B cell (primary cell): Measurements from ENCODE around the gene RERG. TPM values are rescaled to one million over a fixed set of nuclear protein-coding genes. Genes with fewer than 3 reads are reported as not detected.

Experiments
- ATAC-seq: fragments of 200-7000 bp; cut with Tn5 transposase; one replicate; pipeline ENCODE4 v1.10.0; 2021; ENCODE audit warnings: low read depth, mild to moderate bottlenecking, moderate number of reproducible peaks, moderate library complexity
- CTCF ChIA-PET: fragments of 350-600 bp; sonication (Branson Sonifier 250); formaldehyde crosslinking; loops from one replicate; lab custom pipeline; 2021; ENCODE audit warnings: antibody characterized with exemption, inconsistent platforms; lab: Charles Lee
- POLR2A ChIA-PET: fragments of 350-600 bp; sonication (Branson Sonifier 250); formaldehyde crosslinking; loops from one replicate; lab custom pipeline; 2021; ENCODE audit warnings: antibody characterized with exemption; lab: Charles Lee
- DNase-seq: peaks from one replicate; pipeline ENCODE4 v3.0.0; 2013
- H2AFZ ChIP-seq: 2 replicates; pipeline ENCODE4 v1.6.1; 2012; ENCODE audit warnings: mild to moderate bottlenecking, low read depth, low read length; ENCODE audit not compliant: insufficient read depth, poor library complexity, severe bottlenecking
- H3K27ac ChIP-seq, 2 donors: 1 replicate in 1 of 2; 2 replicates in 1 of 2; pipeline ENCODE4 v1.5.1; 2012 to 2013; ENCODE audit warnings: low read length in 2 of 2, mild to moderate bottlenecking in 2 of 2, moderate library complexity in 1 of 2
- H3K27me3 ChIP-seq, 4 experiments: fragments of 200-600 bp in 1 of 4; sonication (generic) in 1 of 4; replicated peaks in 1 of 4; 1 replicate in 2 of 4; 2 replicates in 2 of 4; pipeline versions ENCODE4 v1.6.1 to v1.7.0; 2013 to 2016; ENCODE audit warnings: low read length in 3 of 4, mild to moderate bottlenecking in 2 of 4, mixed read lengths in 1 of 4, moderate library complexity in 1 of 4; ENCODE audit not compliant: insufficient read depth in 4 of 4, control insufficient read depth in 3 of 4; ENCODE audit errors: control extremely low read depth in 1 of 4
- H3K36me3 ChIP-seq, 2 experiments: replicated peaks in 1 of 2; 1 replicate in 1 of 2; 2 replicates in 1 of 2; pipeline versions ENCODE4 v1.6.1 to v1.7.1; 2013; ENCODE audit warnings: low read length in 1 of 2; ENCODE audit not compliant: insufficient read depth in 2 of 2, control insufficient read depth in 1 of 2; ENCODE audit errors: control extremely low read depth in 1 of 2, extremely low read depth in 1 of 2
- H3K4me1 ChIP-seq, 2 donors: fragments of 200-600 bp in 1 of 2; sonication (generic) in 1 of 2; 1 replicate in 1 of 2; 2 replicates in 1 of 2; pipeline versions ENCODE4 v1.5.1 to v1.6.1; 2013 to 2017; ENCODE audit warnings: low read length in 2 of 2; ENCODE audit not compliant: control insufficient read depth in 2 of 2, insufficient read depth in 2 of 2
- H3K4me2 ChIP-seq: replicated peaks from 2 replicates; pipeline ENCODE3; 2012; ENCODE audit warnings: mild to moderate bottlenecking, low read depth, low read length; ENCODE audit not compliant: poor library complexity, severe bottlenecking
- H3K4me3 ChIP-seq, 5 experiments: fragments of 200-600 bp in 1 of 5; sonication (generic) in 1 of 5; 1 replicate in 3 of 5; 2 replicates in 2 of 5; pipeline versions ENCODE4 v1.5.1 to v1.7.0; 2011 to 2016; ENCODE audit warnings: low read length in 4 of 5, mild to moderate bottlenecking in 4 of 5, low read depth in 2 of 5, control low read depth in 1 of 5, moderate library complexity in 1 of 5; ENCODE audit not compliant: insufficient read depth in 1 of 5; ENCODE audit errors: control extremely low read depth in 1 of 5, extremely low read depth in 1 of 5
- H3K79me2 ChIP-seq: fragments of 200-600 bp; sonication (generic); one replicate; pipeline ENCODE4 v1.6.0; 2016; ENCODE audit warnings: low read length; ENCODE audit not compliant: control insufficient read depth, insufficient read depth
- H3K9ac ChIP-seq: fragments of 200-600 bp; sonication (generic); 2 replicates; pipeline ENCODE4 v1.6.1; 2017; ENCODE audit warnings: mild to moderate bottlenecking, low read length, moderate library complexity
- H3K9me3 ChIP-seq, 3 donors: one replicate each; pipeline versions ENCODE4 v1.6.1 to v1.7.1; 2013; ENCODE audit warnings: low read length in 2 of 3; ENCODE audit not compliant: control insufficient read depth in 2 of 3, insufficient read depth in 1 of 3; ENCODE audit errors: control extremely low read depth in 1 of 3
- H4K20me1 ChIP-seq: 2 replicates; pipeline ENCODE4 v1.6.0; 2012; ENCODE audit warnings: mild to moderate bottlenecking, low read length; ENCODE audit not compliant: insufficient read depth, control insufficient read depth, poor library complexity, severe bottlenecking
- H3K27ac Mint-ChIP-seq: one replicate; pipeline ENCODE4 v1.8.0; 2021; ENCODE audit warnings: mixed read lengths
- H3K27me3 Mint-ChIP-seq: one replicate; pipeline ENCODE4 v1.8.0; 2021; ENCODE audit warnings: mixed read lengths
- H3K4me1 Mint-ChIP-seq: one replicate; pipeline ENCODE4 v1.8.0; 2021; ENCODE audit warnings: mixed read lengths
- H3K4me3 Mint-ChIP-seq: one replicate; pipeline ENCODE4 v1.8.0; 2021; ENCODE audit warnings: mixed read lengths
- H3K9me3 Mint-ChIP-seq: one replicate; pipeline ENCODE4 v1.8.0; 2022; ENCODE audit warnings: mixed read lengths; ENCODE audit not compliant: insufficient read depth
- CTCF ChIP-seq: fragments of 200-600 bp; IDR thresholded peaks from one replicate; pipeline ENCODE4 v1.8.0; 2022; ENCODE audit warnings: antibody characterized with exemption, mild to moderate bottlenecking
- EZH2 ChIP-seq: IDR thresholded peaks from 2 replicates; pipeline ENCODE4 v1.6.1; 2012; ENCODE audit warnings: borderline replicate concordance, low read depth, mild to moderate bottlenecking, moderate library complexity, low read length; ENCODE audit not compliant: insufficient read depth, poor library complexity, severe bottlenecking
- WGBS: methylation state at CpG from one replicate; pipeline ENCODE4 v1.1.5; 2013; ENCODE audit warnings: missing lambda C conversion rate; ENCODE audit not compliant: insufficient coverage; 5-methylcytosine and 5-hydroxymethylcytosine counted together
- intact Hi-C: fragments of 100-400 bp; cut with micrococcal nuclease; formaldehyde crosslinking; loops from one replicate; pipeline ENCODE4 v1.10.0; 2022
- polyA plus RNA-seq: library from polyadenylated mRNA; depleted of rRNA; stranded (reverse); fragments of >200 nt; gene quantifications from 2 replicates; pipeline ENCODE4 v1.2.3, GENCODE V29; 2012
- total RNA-seq, 2 donors: library from RNA; stranded (reverse); fragments of 120-200 nt in 1 of 2; gene quantifications; 1 replicate in 1 of 2; 2 replicates in 1 of 2; pipeline versions ENCODE4 v1.2.3 to v1.2.4, GENCODE V29; 2013 to 2022

RERG gene
- total and polyA plus RNA-seq, 2 donors (not counting 1 experiment from before 2014, with no cell fraction given), result not detected

GRCh38 chr12:15270591-15270990 is 49.4 kb upstream of the RERG start:
- Histone ChIP-seq H3K27ac (no peak overlapping the region), H3K79me2 (no peaks in the 10 kb centered on the region), H3K4me3 (no peak overlapping the region), H3K4me1 (no peaks in the 10 kb centered on the region), H3K4me2 (no peak overlapping the region), H3K9ac (no peak overlapping the region), H3K9me3 (no peaks in the 10 kb centered on the region), H3K36me3 (no peaks in the 10 kb centered on the region), H3K27me3 (no peaks in the 10 kb centered on the region), H2AFZ (no peak overlapping the region), H4K20me1 (no peaks in the 10 kb centered on the region)
- no peak for TF ChIP-seq CTCF
- intact Hi-C loops, result no loop called here
- DNase-seq (no peak), ATAC-seq (no peak)
- no peaks in the 10 kb centered on the region for H3K4me1 Mint-ChIP-seq
- peaks cover 3% of the 10 kb centered on the region for H3K27me3 Mint-ChIP-seq
- WGBS, result 0% methylated on average over 2 of the region's 4 CpGs
- H3K9me3 Mint-ChIP-seq, result no peaks in the 10 kb centered on the region
- CTCF ChIA-PET, result interaction anchor here (1.3 to 2.5 kb wide), 3 partner anchors 50 to 547 kb away, joined by 4 to 21 read pairs (median 4); no protein-coding TSS in a partner anchor
- H3K4me3 Mint-ChIP-seq, result no peak overlapping the region
- H3K27ac Mint-ChIP-seq, result no peak overlapping the region
- POLR2A ChIA-PET, result no interaction called here

- H3K27me3 Mint-ChIP-seq, result peaks cover 3% of the 10 kb centered on the region
- Histone ChIP-seq H3K4me1 (no peaks in the 10 kb centered on the region), H3K79me2 (no peaks in the 10 kb centered on the region), H4K20me1 (no peaks in the 10 kb centered on the region), H3K4me3 (no peak overlapping the region), H3K9ac (no peak overlapping the region), H3K36me3 (no peaks in the 10 kb centered on the region), H3K27ac (no peak overlapping the region), H3K4me2 (no peak overlapping the region), H3K27me3 (no peaks in the 10 kb centered on the region), H2AFZ (no peak overlapping the region), H3K9me3 (no peaks in the 10 kb centered on the region)
- no CpG with 5 or more reads among the region's 2 CpGs for WGBS
- no peak for TF ChIP-seq EZH2
- TF ChIP-seq CTCF, result peak; percentile 97
- ChIA-PET CTCF (interaction anchor here (0.5 to 2.5 kb wide), 14 partner anchors 9 to 600 kb away, joined by 3 to 21 read pairs (median 4); no protein-coding TSS in a partner anchor), POLR2A (no interaction called here)
- H3K27ac Mint-ChIP-seq, result no peak overlapping the region
- no peaks in the 10 kb centered on the region for H3K9me3 Mint-ChIP-seq
- DNase-seq, result peak; percentile 63
- ATAC-seq, result peak; percentile 71
- H3K4me3 Mint-ChIP-seq, result no peak overlapping the region
- no peaks in the 10 kb centered on the region for H3K4me1 Mint-ChIP-seq
- intact Hi-C loops, result loop anchor here (1.0 to 10.0 kb wide), 4 partner anchors 254 to 639 kb away; no protein-coding TSS in a partner anchor
Observed at GRCh38 chr12:15268927-15269552, 47.8 kb upstream of the RERG start.
